Tibial nerve (tissue), 4 donors: ENCODE results near the gene PARP16. TPM values are rescaled to one million over a fixed set of nuclear protein-coding genes. Genes with fewer than 3 reads are reported as not detected.

Experiments used
- DNase-seq, 2 donors: peaks; one replicate each; pipeline ENCODE4 v3.0.0-alpha.2; 2019; ENCODE audit warnings: low spot score in 2 of 2
- H3K27ac ChIP-seq, 4 donors: fragments of 200-600 bp; sonication (generic) in 3 of 4; one replicate each; pipeline ENCODE4 v1.5.1; 2017 to 2019; ENCODE audit warnings: mild to moderate bottlenecking in 1 of 4
- H3K27me3 ChIP-seq, 2 donors: fragments of 200-600 bp; sonication (generic) in 1 of 2; one replicate each; pipeline versions ENCODE4 v1.5.1 to v1.6.0; 2017 to 2019
- H3K36me3 ChIP-seq, 3 donors: fragments of 200-600 bp; sonication (generic); one replicate each; pipeline ENCODE4 v1.5.1; 2018 to 2019
- H3K4me1 ChIP-seq, 4 donors: fragments of 200-600 bp; sonication (generic) in 3 of 4; one replicate each; pipeline ENCODE4 v1.5.1; 2017 to 2019
- H3K4me3 ChIP-seq, 4 donors: fragments of 200-600 bp; sonication (generic) in 3 of 4; one replicate each; pipeline ENCODE4 v1.5.1; 2017 to 2019; ENCODE audit warnings: mild to moderate bottlenecking in 1 of 4, moderate library complexity in 1 of 4
- H3K9me3 ChIP-seq, 4 donors: fragments of 200-600 bp; sonication (generic) in 3 of 4; one replicate each; pipeline ENCODE4 v1.5.1; 2017 to 2019
- EP300 ChIP-seq, 2 donors: sonication (generic); formaldehyde crosslinking; IDR thresholded peaks; one replicate each; pipeline ENCODE4 v1.6.1; 2017; ENCODE audit warnings: antibody characterized with exemption in 2 of 2, mild to moderate bottlenecking in 1 of 2
- POLR2A ChIP-seq, 2 donors: fragments of 450-650 bp; IDR thresholded peaks; one replicate each; pipeline ENCODE4 v1.6.1; 2017; ENCODE audit warnings: antibody characterized with exemption in 2 of 2, mild to moderate bottlenecking in 2 of 2, moderate library complexity in 2 of 2
- WGBS, 2 donors: methylation state at CpG; one replicate each; pipeline ENCODE4 v1.1.5; 2018; 5-methylcytosine and 5-hydroxymethylcytosine counted together
- total RNA-seq, 4 donors: library from RNA; depleted of rRNA; stranded (reverse); fragments of >200 nt; gene quantifications; one replicate each; pipeline ENCODE4 v1.1.0, GENCODE V29; 2016
- TF ChIP-seq, protein P1 (sequence below), 5 experiments: fragments of 200-600 bp in 3 of 5; fragments of 450-650 bp in 2 of 5; sonication (generic) in 3 of 5; IDR thresholded peaks; one replicate each; pipeline ENCODE4 v1.5.1; 2016 to 2019; ENCODE audit warnings: antibody characterized with exemption in 5 of 5, mild to moderate bottlenecking in 3 of 5, moderate library complexity in 2 of 5

Gene PARP16
- total RNA-seq, 4 donors from 2014 or later, result 5.9 to 15.5 (median 12.1) TPM

GRCh38 chr15:65213241-65213640, 73.4 kb downstream of the PARP16 start:
- DNase-seq, result no peak
- H3K4me3 ChIP-seq, result no peak overlapping the region

GRCh38 chr15:65212097-65212496, 74.6 kb downstream of the PARP16 start:
- no peaks in the 10 kb centered on the region for H3K36me3 ChIP-seq
- no peaks in the 10 kb centered on the region for H3K9me3 ChIP-seq
- WGBS, 2 donors, result 74 to 77% methylated on average over 5 of the region's 5 CpGs
- TF ChIP-seq EP300 (IDR thresholded peaks at IDR 0.05) (no peak), POLR2A (IDR thresholded peaks at IDR 0.05) (no peak)
- TF ChIP-seq, protein P1, sequence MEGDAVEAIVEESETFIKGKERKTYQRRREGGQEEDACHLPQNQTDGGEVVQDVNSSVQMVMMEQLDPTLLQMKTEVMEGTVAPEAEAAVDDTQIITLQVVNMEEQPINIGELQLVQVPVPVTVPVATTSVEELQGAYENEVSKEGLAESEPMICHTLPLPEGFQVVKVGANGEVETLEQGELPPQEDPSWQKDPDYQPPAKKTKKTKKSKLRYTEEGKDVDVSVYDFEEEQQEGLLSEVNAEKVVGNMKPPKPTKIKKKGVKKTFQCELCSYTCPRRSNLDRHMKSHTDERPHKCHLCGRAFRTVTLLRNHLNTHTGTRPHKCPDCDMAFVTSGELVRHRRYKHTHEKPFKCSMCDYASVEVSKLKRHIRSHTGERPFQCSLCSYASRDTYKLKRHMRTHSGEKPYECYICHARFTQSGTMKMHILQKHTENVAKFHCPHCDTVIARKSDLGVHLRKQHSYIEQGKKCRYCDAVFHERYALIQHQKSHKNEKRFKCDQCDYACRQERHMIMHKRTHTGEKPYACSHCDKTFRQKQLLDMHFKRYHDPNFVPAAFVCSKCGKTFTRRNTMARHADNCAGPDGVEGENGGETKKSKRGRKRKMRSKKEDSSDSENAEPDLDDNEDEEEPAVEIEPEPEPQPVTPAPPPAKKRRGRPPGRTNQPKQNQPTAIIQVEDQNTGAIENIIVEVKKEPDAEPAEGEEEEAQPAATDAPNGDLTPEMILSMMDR (IDR thresholded peaks at IDR 0.05), result no peak
- no peak for DNase-seq
- H3K27me3 ChIP-seq, result no peaks in the 10 kb centered on the region
- H3K4me1 ChIP-seq, result peaks cover 0 to 51% (median 10%) of the 10 kb centered on the region in 4 donors
- no peak overlapping the region for H3K4me3 ChIP-seq
- H3K27ac ChIP-seq, result peak overlapping the region in 2 of 4 donors; percentile 30 to 69

More at GRCh38 chr15:65213241-65213640, 73.4 kb downstream of the PARP16 start:
- Histone ChIP-seq H3K27ac (no peak overlapping the region), H3K9me3 (no peaks in the 10 kb centered on the region), H3K36me3 (no peaks in the 10 kb centered on the region), H3K27me3 (no peaks in the 10 kb centered on the region), H3K4me1 (peaks cover 0 to 45% (median 10%) of the 10 kb centered on the region in 4 donors)
- TF ChIP-seq, protein P1 (IDR thresholded peaks at IDR 0.05), result no peak
- TF ChIP-seq POLR2A (IDR thresholded peaks at IDR 0.05) (no peak), EP300 (IDR thresholded peaks at IDR 0.05) (no peak)
- WGBS, 2 donors, result 69 to 80% methylated on average over 2 of the region's 2 CpGs

- Histone ChIP-seq H3K27ac (peak overlapping the region in 3 of 4 donors; percentile 30 to 69 (median 32)), H3K36me3 (no peaks in the 10 kb centered on the region), H3K27me3 (no peaks in the 10 kb centered on the region), H3K4me3 (peak overlapping the region in 1 of 4 donors; percentile 20), H3K9me3 (no peaks in the 10 kb centered on the region), H3K4me1 (peaks cover 0 to 51% (median 10%) of the 10 kb centered on the region in 4 donors)
- WGBS, 2 donors, result 38 to 41% methylated on average over 6 of the region's 6 CpGs
- peak; percentile 29 to 40 for DNase-seq
- no peak for TF ChIP-seq EP300 (IDR thresholded peaks at IDR 0.05)
- TF ChIP-seq POLR2A (IDR thresholded peaks at IDR 0.05), result no peak
- TF ChIP-seq, protein P1 (IDR thresholded peaks at IDR 0.05), result no peak
These were observed 75.2 kb downstream of the PARP16 start for GRCh38 chr15:65211482-65211982.

- H3K27ac ChIP-seq, result peak within 1 kb of the TSS in 3 of 4 donors; percentile 30 to 69 (median 32)
- H3K4me1 ChIP-seq, result peaks cover 0 to 51% (median 10%) of the 10 kb centered on the region in 4 donors
- H3K27me3 ChIP-seq, result no peaks in the 10 kb centered on the region
- no peaks in the 10 kb centered on the region for H3K36me3 ChIP-seq
- TF ChIP-seq EP300 (IDR thresholded peaks at IDR 0.05) (no peak), POLR2A (IDR thresholded peaks at IDR 0.05) (no peak)
- TF ChIP-seq, protein P1 (IDR thresholded peaks at IDR 0.05), result no peak
- no peak for DNase-seq
- WGBS, 2 donors, result 58 to 70% methylated on average over 8 of the region's 8 CpGs
- H3K4me3 ChIP-seq, result peak within 1 kb of the TSS in 2 of 4 donors; percentile 5 to 20
- H3K9me3 ChIP-seq, result no peaks in the 10 kb centered on the region
These were observed 75.8 kb downstream of the PARP16 start, which contains the start of gene CILP for GRCh38 chr15:65210770-65211481. Gene CILP (minus strand): TSS chr15:65211473. CDS start chr15:65209755, 1,718 bp downstream.
